GM08714 (cell line): Measurements from ENCODE around the gene PDP2.

Source experiments
- H3K4me3 ChIP-seq: fragments of 200-500 bp; sonication (Bioruptor generic); 2 replicates; pipeline ENCODE4 v1.5.1; 2014; ENCODE audit warnings: mild to moderate bottlenecking, low read length, inconsistent platforms
- ZNF274 ChIP-seq: IDR thresholded peaks from 2 replicates; pipeline ENCODE4 v1.6.1; 2012; ENCODE audit warnings: mild to moderate bottlenecking, low read depth, low read length

Gene PDP2

DNA sequence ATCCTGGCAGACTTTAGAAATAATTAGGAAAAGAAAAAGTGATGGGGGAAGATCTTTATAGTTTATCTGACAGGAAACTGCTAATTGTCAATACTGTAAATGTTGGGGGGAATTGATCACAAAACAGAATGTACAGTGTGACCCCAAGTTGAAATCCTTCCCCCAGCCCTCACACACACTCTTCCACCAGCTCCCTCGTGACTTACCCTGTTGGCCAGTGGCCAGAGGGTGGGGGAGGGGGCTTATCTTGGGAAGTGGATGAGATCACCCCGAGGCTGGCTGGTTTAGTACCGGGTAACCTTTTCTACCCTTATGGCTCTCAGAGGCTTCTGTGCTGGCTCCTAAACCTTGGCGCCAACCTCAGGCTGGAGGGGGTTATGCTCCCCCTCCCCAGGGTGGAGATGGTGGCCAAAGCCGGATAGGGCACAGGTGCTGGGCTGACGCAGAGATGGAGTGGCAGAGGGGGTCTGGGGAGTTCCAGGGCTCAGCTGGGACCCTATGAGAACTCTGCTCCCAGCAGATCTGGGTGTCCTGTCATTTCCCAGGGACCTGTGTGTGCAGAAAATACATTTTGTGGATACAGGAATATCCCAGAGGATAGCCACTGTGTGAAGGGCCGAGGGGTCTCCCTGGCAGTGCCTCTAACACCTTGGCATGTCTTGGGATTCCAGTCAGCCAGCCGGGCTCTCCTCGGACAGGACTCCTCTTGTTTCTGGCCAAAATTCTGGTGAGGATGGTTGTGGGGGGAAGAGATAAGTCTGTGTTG is 19.8 kb downstream of the PDP2 start:
- no peak overlapping the region for H3K4me3 ChIP-seq
- TF ChIP-seq ZNF274, result no peak

DNA sequence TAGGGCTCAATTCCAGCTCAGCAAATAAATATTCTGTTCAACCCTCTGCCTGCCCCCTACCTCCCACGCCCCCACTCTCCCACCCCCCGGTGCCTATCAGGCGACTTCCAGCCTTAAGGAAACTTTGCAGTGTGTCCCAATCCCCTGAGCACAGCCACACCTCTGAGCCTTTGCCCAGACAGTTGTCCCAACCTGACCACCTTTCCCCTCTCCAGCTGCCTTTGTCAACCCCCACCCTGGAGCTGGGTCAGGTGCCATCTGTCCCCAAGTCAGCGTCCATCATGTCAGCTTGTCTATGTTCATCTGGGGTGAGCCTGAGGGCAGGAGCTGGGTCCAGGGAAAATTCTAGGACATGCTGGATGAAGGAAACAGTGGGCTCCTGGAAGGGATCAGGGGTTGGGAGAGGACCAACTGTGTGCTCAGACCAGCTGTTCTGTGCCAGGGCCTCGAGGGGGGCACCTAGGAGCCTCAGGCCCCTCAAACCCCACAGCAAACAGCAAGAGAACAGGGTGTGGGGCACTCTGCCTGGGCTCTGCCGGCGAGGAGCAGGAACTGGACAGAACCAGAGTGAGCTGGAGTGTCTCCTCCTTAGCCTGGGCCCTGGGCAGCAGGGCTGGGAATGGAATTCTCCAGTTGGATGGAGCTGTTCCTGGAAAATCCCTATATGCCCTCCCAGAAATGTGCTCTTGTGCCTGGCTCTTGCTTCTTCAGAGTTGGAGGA is 20.6 kb downstream of the PDP2 start:
- no peak overlapping the region for H3K4me3 ChIP-seq
- no peak for TF ChIP-seq ZNF274

DNA sequence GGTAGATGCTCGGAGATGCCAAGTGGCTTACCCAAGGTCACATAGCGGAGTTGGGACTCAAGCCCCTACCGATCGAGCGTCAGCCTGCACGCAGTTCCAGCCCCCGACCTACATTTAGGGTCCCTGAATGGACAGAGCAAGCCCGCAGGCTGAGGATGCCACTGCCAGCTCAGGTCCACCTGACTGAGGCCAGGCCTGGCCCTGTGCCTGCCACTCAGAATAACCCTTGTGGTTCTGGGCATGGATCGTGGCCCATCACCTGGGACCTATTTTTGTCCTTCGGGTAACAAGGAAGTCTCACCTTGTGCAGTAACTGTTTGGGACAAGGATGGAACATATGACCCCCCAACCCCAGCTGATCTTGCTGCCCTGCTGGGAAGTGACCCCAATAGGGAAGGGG is 21.3 kb downstream of the PDP2 start:
- no peak overlapping the region for H3K4me3 ChIP-seq
- no peak for TF ChIP-seq ZNF274

DNA sequence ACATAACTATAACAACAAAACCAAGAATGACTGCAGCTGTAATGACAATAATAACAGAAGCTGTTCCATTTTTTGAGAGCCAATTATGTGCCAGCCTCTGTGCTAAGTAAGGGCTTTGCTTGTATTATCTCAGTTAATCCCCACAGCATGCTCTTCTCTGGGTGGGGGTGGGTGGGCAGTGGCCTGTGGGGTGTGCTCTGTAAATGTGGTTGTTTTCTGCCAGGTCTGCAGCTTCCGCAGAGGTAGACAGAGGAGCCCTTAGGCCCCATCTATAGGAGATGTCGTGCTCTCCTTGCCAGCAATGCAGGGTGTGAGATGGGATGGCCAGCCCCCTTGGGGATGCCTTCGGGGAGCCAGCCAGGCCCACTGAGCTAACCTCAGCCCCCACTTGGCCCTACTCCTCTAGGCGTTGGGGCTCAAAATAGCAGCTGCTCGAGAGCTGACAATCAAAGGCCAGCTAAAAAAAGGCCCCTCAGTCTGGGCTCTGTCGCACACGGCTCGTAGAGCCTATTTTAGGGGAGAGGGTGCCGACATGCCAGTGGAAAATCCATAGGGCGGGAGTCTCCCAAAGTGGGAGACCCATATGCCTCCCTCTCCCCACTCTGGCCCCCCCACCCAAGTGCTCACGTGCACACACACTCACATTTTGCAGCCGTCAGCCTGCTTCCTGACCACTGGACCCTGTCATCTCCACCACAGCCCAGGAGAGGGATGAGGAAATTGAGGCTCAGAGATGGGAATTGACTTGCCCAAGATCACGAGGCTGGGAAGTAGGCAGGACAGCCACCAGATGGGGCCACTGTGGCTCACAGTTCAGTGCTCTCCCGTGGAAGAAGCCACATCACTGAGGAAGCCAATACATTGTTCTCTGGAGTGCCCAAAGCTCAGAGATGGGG is 22.6 kb downstream of the PDP2 start:
- no peak overlapping the region for H3K4me3 ChIP-seq
- no peak for TF ChIP-seq ZNF274

DNA sequence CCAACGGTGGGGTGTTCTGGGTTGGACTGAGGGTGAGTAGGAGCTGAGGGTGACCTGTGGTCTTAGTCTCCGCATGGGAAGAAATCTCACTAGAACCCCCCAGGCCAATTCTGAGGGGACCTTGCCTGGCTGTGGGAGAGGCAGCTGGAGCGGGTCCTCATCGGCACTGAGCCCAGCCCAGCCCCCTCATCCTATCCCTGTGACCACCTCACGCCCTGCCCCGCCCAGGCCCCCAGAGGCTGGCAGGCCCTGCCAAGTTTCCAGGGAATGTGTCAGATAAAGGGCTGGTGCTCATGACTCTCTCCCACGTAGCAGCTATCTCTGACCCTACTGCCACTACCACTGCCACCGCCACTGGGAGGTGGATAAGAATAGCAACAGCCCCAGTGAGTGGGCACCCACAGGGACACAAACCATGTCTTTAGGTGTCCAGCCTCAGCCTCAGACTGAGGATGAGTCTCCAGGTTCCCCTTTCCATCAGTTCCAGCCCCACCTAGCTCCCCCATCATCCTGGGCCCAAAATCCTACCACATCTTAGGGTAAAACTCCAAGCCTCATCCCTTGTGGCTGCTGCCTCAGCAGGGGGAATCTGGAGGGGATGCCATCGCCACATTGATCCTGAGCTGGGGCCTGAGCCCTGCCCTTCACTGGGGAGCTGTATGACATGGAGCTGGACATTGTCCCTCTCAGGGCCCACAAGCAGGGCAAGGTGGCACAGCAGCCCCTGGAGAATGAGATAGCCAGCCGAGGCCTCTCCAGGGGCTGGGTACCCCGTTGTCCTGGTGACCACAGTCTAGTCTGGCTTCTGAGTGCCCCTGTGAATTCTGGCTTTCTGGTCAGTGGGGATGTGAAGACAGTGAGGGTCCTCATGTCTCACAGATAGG is 23.5 kb downstream of the PDP2 start:
- no peak for TF ChIP-seq ZNF274
- no peak overlapping the region for H3K4me3 ChIP-seq

DNA sequence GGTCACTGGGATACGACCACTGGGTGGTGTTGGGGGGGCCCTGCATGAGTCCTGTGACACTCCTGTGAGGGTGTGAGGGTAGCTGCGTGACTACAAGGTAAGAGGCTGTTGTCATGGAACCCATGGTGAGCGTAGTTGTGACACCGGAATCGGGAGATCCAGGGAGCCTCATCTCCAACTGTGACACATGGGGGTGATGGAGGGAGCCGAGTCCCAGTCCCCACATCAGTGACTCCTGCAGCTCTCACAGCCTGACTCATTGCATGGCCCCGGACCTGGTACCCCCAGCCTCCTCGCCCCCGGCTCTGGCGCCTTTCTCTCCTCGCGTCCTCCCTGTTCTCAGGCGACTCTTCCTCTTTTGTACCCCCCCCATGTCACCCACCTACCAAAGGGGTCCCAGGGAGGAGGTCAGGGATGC is 24.1 kb downstream of the PDP2 start:
- no peak overlapping the region for H3K4me3 ChIP-seq
- TF ChIP-seq ZNF274, result no peak

DNA sequence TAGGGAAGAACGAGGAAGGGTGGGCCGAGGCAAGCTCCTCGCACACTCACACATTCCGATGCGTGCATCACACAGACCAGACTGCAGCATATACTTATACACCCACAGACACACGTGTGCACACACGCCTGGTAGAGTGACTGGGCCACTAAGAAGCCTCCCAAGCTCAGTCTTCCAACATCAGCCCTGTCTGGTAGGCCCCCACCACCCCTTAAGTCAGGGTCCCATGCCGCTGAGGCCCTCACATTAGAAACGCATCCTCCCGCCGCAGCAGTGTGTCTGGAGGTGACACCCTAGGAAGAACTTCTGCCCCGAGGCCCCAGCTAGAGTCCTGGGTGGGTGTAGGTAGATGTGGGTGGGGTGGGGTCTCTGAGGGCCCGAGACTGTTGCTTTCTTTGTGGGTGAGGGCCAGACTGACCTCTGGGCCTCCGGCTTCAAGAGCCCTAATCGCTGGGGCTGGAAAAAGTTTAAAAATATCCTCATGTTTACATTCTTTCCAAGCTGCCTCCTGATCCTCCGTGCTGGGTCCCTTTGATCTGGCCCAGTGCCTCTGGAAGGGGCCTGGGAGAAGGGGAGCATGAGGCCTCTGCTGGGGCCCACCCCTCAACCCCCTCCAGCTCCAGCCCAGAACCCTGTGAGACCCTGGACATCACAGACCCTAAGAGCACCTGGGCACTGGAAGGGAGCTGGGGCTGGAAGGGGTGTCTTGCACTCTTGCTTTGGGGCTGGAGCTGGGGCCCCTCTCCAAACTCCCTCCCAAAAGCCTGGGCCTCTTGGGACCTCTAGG is 24.7 kb downstream of the PDP2 start:
- H3K4me3 ChIP-seq, result no peak overlapping the region
- TF ChIP-seq ZNF274, result no peak

DNA sequence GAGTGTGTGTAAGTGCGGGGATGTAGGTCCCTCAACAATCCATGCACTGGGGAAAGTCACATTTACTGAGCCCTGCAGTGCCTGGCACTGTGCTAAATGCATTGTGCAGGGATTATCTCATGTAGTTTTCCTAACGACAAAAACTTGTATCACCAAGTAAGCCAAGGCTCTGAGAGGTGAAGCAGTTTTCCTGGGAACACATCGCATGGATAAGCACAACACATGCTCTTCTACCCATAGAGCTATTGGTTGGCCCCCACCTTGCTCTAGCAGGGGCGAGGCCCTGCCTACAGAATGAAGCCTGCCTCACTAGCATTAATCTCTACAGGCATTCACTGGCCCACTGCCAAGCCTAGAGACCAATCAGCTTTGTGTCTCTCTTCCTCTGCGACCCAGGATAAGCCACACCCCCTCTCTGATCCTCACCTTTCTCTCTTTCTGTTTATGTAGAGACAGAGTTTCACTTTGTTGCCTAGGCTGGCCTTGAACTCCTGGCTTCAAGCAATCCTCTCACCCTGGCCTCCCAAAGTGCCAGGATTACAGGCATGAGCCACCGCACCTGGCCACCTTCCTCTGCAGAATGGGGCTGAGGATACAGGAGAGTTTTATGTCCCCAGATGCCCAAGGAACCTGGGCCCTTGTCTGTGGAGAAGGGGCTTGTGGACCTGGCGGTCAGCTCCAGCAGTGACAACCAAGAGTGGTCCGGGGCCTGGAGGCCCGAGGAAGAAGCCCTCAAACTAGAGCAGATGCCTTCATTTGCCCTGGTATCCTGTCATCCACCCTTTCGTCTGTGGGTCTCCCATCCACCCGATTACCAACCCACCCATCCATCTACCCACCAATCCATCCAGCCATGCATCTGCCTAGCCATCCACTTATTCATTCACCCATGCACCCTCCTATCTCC is 25.6 kb downstream of the PDP2 start:
- TF ChIP-seq ZNF274, result no peak
- H3K4me3 ChIP-seq, result no peak overlapping the region

DNA sequence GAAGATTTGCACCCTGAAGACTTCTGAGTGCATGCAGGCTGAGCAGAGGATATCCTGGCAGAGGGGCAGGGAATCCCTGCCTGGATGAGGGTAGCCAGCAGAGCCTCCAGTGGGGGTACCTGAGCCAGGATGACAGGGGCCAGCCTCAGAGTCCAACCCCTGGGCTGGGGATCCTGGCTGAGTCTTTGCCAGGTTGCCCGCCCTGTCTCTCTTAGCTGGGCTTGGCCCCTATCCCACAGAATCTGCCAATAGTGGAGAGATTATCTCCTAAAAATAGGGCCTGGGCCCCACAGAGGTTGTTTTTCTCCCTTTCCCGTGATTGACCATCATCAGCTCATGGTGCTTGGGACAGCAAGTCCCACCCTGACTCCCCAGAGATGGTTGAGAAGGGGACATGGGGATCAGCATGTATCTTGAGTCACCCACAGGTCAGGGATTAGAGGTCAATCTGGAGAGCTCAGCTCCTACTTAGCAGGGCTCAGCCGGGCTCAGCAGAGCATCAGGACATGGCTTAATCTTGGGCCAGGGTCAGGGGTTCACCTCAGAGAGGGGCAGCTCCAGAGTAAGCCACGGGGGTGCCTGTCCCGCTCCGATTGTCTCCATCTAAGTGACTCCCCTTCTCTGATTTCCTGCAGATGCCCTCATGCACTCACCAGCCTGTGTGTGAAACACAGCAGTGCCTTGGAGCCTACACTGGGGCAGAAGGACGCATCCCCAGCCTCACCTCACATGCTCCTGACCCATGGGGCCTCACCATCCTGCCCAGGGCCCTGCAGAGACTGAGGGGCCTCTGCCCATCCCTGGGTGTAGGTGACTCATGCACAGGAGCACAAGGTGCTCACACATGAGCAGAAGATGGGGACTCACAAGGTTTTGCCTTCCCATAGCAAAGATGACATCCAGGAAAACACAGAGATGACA is 26.9 kb downstream of the PDP2 start:
- H3K4me3 ChIP-seq, result no peak overlapping the region
- no peak for TF ChIP-seq ZNF274

DNA sequence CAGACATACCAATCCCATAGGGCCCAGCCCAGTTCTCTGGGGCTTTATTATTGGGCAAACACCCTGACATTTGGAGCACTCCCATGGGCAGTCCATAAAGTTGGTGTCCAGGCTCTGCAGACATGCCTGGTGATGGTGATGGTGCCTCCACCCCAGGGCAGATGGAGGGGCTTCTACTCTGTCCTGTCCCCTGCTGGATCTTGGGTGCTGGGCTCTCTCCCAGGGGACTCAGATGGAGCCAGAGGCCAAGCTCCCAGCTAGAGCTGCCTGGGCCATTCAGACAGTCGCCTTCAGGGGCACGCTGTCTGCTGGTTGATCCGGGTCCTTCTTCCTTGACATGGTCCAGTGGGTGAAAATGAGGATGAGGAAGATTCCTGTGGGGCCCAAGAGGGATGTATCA is 27.8 kb downstream of the PDP2 start:
- no peak for TF ChIP-seq ZNF274
- no peak overlapping the region for H3K4me3 ChIP-seq
